ENCODE data around the gene CD151. TPM values are rescaled to one million over a fixed set of nuclear protein-coding genes. Genes with fewer than 3 reads are reported as not detected.

The CD151 gene
- total RNA-seq, 1 donor, result 311 TPM

DNA sequence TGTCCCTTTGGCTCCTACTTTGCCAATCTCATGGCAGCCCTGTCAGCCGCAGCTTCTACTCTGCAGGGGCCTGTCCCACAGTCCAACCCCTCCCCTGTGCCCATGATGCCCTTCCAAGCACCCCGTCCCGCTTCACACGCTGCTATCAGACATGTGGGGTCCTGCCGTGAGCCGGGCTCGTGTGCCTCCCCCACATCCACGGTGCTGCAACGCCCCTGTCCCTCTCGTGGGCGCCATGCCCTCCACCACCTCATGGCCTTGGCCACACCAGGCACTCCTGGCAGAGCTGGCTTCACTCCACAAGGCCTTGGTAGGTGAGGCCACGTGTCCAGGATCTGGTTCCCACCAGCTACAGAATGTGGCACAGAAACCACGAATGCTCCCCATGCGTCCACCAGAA is 54.8 kb downstream of the CD151 start:
- no peak for DNase-seq (ENCODE audit: low read depth)
- H3K4me3 ChIP-seq (ENCODE audit: low read depth, low read length), result no peak overlapping the region
- TF ChIP-seq, protein P1, sequence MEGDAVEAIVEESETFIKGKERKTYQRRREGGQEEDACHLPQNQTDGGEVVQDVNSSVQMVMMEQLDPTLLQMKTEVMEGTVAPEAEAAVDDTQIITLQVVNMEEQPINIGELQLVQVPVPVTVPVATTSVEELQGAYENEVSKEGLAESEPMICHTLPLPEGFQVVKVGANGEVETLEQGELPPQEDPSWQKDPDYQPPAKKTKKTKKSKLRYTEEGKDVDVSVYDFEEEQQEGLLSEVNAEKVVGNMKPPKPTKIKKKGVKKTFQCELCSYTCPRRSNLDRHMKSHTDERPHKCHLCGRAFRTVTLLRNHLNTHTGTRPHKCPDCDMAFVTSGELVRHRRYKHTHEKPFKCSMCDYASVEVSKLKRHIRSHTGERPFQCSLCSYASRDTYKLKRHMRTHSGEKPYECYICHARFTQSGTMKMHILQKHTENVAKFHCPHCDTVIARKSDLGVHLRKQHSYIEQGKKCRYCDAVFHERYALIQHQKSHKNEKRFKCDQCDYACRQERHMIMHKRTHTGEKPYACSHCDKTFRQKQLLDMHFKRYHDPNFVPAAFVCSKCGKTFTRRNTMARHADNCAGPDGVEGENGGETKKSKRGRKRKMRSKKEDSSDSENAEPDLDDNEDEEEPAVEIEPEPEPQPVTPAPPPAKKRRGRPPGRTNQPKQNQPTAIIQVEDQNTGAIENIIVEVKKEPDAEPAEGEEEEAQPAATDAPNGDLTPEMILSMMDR (IDR thresholded peaks at IDR 0.05; ENCODE audit: insufficient read depth, low read length), result no peak

Small RNAs within 50 kb of the gene (small RNA-seq; reads per million reads assigned to genes)
- gene SNORA52, result not detected

Other genes starting within 250 kb of the CD151 start
- gene IRF7, start 217.0 kb upstream of the CD151 start, total RNA-seq (ENCODE audit: low replicate concordance), result 6.5 and 6.8 TPM in 2 replicates
- gene CDHR5, start 208.0 kb upstream of the CD151 start, total RNA-seq (ENCODE audit: low replicate concordance), result not detected in 2 replicates
- gene SCT, start 205.8 kb upstream of the CD151 start, total RNA-seq (ENCODE audit: low replicate concordance), result not detected in 2 replicates
- gene DRD4, start 195.7 kb upstream of the CD151 start, total RNA-seq (ENCODE audit: low replicate concordance), result 0.09 and 0.16 TPM in 2 replicates
- gene DEAF1, start 137.7 kb upstream of the CD151 start, total RNA-seq (ENCODE audit: low replicate concordance), result 26.7 and 40.0 TPM in 2 replicates
- gene TMEM80, start 137.1 kb upstream of the CD151 start, total RNA-seq (ENCODE audit: low replicate concordance), result 3.6 and 9.4 TPM in 2 replicates
- 47.9 and 49.2 TPM in 2 replicates for gene EPS8L2, start 126.7 kb upstream of the CD151 start, total RNA-seq (ENCODE audit: low replicate concordance)
- gene TALDO1, start 85.5 kb upstream of the CD151 start, total RNA-seq (ENCODE audit: low replicate concordance), result 123 and 146 TPM in 2 replicates
- gene GATD1, start 55.5 kb upstream of the CD151 start, total RNA-seq (ENCODE audit: low replicate concordance), result 40.6 and 53.4 TPM in 2 replicates
- gene CEND1, start 42.9 kb upstream of the CD151 start, total RNA-seq (ENCODE audit: low replicate concordance), result 0.65 and 1.2 TPM in 2 replicates
- gene SLC25A22, start 34.7 kb upstream of the CD151 start, total RNA-seq (ENCODE audit: low replicate concordance), result 16.7 and 17.6 TPM in 2 replicates
- gene PIDD1, start 27.7 kb upstream of the CD151 start, total RNA-seq (ENCODE audit: low replicate concordance), result 6.3 and 8.8 TPM in 2 replicates
- 99.4 and 841 TPM in 2 replicates for gene RPLP2, start 23.0 kb upstream of the CD151 start, total RNA-seq (ENCODE audit: low replicate concordance)
- 20.0 and 27.7 TPM in 2 replicates for gene PNPLA2, start 14.0 kb upstream of the CD151 start, total RNA-seq (ENCODE audit: low replicate concordance)
- gene CRACR2B, start 5.0 kb upstream of the CD151 start, total RNA-seq (ENCODE audit: low replicate concordance), result 1.3 and 1.8 TPM in 2 replicates
- 61.7 and 135 TPM in 2 replicates for gene POLR2L, start 9.6 kb downstream of the CD151 start, total RNA-seq (ENCODE audit: low replicate concordance)
- 164 and 252 TPM in 2 replicates for gene TSPAN4, start 9.9 kb downstream of the CD151 start, total RNA-seq (ENCODE audit: low replicate concordance)
- 35.1 and 47.2 TPM in 2 replicates for gene CHID1, start 77.9 kb downstream of the CD151 start, total RNA-seq (ENCODE audit: low replicate concordance)
- 65.4 and 72.9 TPM in 2 replicates for gene AP2A2, start 92.9 kb downstream of the CD151 start, total RNA-seq (ENCODE audit: low replicate concordance)
- under 0.01 TPM in 1 of 2 replicates, not detected in the other for gene MUC6, start 203.8 kb downstream of the CD151 start, total RNA-seq (ENCODE audit: low replicate concordance)
- not detected in 2 replicates for gene MUC2, start 241.9 kb downstream of the CD151 start, total RNA-seq (ENCODE audit: low replicate concordance)